T1000 (cell line): ENCODE measurements around the gene ALKBH4.
"Not testable (repeated sequence)": the region's sequence is repeated elsewhere in the genome, so short reads cannot be mapped to it uniquely, and the experiment has no call there.

Source experiments
- DNase-seq: peaks from one replicate; lab custom pipeline; 2025; ENCODE audit warnings: mixed read lengths; lab: John Stamatoyannopoulos, UW

ALKBH4 gene

DNA sequence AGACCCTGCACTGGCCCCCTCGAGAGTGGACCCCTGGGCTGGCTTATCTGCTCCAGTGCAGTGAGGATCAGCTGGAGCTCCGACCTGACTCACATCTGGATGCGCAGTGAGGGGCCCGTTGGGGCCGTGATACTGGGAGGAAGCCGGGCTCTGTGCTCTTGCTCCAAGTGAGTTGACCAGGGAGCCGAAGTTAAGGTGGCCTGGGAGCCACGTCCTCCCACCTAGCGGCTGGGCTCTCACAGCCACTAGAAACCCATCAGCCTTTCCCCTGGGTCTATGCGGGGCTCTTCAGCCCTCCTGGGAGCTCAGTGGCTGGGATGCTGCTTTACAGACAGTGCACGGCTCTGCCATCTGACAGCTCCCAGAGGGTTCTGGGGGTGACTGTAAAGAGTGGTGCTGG lies 9.1 kb downstream of the ALKBH4 start:
- no peak for DNase-seq

GRCh38 chr7:102454932-102455331 lies 9.7 kb downstream of the ALKBH4 start:
- DNase-seq = not testable (repeated sequence)

DNA sequence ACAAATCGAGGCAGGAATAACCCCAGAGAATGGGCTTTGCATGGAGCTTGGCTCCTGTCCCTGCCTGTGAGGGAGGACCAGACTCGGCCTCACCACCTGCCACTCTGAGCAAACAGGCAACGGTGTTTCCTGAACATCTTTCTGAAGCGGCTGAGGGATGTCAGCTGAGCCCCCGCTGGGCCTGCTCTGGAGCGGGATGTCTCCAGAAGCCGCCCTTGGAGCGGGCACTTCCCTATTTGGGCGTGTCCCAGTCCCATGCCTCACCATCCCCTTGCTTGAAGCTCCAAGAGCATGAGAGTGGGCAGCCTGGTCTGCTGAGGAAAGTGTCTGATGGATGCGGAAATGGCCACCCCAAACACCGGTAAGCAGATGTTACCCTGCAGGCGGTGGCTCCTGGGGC lies 10.2 kb downstream of the ALKBH4 start:
- DNase-seq = no peak

DNA sequence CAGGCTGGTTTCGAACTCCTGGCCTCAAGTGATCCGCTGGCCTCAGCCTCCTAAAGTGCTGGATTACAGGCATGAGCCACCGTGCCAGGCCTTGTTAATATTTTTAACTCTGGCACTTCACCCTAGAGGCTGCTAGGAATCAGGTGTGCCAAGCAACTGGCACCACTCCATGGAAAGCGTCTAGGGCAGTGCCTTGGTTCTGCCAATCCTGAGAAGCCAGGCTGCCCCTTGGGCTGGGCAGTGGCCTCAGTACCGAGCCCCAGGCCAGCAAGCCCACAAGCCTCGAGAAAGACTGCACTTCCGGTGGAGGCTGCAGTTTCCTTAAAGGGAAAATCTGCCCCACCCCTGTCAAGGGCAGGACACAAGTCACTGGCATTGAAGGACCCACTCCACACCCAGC lies 11.3 kb downstream of the ALKBH4 start:
- no peak for DNase-seq

GRCh38 chr7:102452451-102452850 lies 12.2 kb downstream of the ALKBH4 start:
- DNase-seq = no peak

GRCh38 chr7:102451371-102452054 lies 13.2 kb downstream of the ALKBH4 start:
- no peak for DNase-seq

DNA sequence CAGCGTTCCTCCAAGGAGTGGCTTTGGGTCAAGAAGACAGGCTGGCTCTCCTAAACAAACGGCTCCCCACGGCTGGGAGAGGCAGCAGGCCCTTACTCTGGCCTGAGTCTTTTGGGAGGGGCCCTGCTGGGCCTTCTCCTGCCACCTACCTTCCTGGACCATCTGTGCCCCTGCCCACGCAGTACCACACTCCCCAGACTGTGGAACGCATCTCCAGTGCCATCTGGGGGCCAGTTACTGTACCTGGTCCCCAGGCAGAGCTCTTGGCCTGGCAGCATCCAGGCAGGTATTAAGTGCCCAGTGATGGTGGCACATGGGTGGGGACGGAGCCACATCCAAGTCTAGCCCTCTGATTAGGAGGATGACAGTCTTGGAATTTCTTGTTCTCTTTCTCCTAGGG lies 14.4 kb downstream of the ALKBH4 start:
- DNase-seq = no peak

GRCh38 chr7:102449136-102449535 lies 15.5 kb downstream of the ALKBH4 start:
- no peak for DNase-seq

- DNase-seq = no peak
Observed at GRCh38 chr7:102447311-102447710, 17.4 kb downstream of the ALKBH4 start.

GRCh38 chr7:102446387-102447156 lies 18.1 kb downstream of the ALKBH4 start:
- no peak for DNase-seq

DNA sequence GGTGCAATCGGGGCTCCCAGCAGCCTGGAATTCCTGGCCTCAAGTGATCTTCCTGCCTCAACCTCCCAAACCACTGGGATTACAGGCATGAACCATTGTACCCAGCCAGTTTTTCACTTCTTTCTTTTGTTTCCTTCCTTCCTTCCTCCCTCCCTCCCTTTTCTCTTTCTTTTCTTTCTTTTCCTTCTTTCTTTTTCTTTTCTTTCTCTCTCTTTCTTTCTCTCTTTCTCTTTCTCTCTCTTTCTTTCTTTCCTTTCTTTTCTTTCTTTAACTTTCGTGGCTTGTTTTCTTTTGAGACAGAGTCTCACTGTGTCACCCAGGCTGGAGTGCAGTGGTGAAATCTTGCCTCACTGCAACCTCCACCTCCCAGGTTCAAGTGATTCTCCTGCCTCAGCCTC lies 19.0 kb downstream of the ALKBH4 start:
- DNase-seq = no peak

- no peak for DNase-seq
Observed at GRCh38 chr7:102444961-102445673, 19.5 kb downstream of the ALKBH4 start.

DNA sequence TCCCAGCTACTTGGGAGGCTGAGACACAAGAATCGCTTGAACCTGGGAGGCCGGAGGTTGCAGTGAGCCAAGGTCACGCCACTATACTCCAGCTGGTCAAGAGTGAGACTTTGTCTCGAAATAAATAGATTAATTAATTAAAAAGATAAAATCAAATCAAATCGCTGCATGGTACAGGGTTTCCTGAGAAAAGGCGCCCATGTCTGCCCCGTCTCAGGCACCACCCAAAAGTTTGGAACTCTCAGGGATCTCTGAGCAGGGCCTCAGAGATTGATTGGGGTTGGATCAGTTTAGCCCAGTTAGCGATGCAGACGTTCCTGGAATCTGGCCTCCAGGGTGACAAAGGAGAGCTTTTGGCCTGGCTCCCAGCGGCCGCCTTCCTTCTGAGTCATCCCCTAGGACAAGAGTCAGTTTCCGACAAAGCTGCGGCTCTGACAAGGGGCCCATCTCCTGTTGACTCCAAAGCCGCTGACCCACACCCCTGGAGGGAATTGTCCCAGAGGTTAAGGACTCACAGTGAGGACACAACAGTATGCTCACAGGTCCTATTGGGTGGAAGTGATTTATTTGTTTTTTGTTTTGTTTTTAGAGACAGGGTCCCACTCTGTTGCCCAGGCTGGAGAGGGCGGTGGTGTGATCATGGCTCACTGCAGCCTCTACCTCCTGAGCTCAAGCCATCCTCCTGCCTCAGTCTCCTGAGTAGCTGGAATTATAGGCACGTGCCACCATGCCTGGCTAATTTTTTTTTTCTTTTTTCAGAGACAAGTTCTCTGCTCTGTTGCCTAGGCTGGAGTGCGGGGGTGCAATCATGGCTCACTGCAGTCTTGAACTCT lies 24.5 kb downstream of the ALKBH4 start:
- peak; percentile 21 for DNase-seq

DNA sequence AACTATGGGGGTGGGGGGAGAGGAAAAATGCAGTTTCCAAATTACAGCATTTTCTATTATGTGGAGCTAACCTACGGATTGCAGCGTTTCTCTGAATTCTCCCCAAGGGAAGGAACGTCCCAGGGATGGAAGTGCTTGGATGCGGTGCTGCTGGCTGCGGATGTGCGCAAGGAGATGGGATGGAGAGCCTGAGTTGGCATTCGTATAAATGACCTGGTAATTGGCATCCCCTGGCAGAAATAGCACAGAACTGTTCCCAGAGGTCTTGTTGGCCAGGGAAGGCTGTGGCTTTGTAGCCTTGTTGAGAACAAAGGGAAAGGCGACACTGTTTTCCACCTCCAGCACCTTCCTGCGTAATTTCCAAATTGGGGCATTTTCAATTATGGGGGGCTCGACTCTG lies 28.5 kb downstream of the ALKBH4 start:
- no peak for DNase-seq

- no peak for DNase-seq
Observed at GRCh38 chr7:102434039-102434486, 30.6 kb downstream of the ALKBH4 start.

- DNase-seq = peak; percentile 20
Observed at GRCh38 chr7:102433219-102434038, 31.2 kb downstream of the ALKBH4 start, which contains the start of gene ORAI2. ORAI2 (plus strand) TSS chr7:102433575; CDS start chr7:102438957, 5,382 bp downstream.

DNA sequence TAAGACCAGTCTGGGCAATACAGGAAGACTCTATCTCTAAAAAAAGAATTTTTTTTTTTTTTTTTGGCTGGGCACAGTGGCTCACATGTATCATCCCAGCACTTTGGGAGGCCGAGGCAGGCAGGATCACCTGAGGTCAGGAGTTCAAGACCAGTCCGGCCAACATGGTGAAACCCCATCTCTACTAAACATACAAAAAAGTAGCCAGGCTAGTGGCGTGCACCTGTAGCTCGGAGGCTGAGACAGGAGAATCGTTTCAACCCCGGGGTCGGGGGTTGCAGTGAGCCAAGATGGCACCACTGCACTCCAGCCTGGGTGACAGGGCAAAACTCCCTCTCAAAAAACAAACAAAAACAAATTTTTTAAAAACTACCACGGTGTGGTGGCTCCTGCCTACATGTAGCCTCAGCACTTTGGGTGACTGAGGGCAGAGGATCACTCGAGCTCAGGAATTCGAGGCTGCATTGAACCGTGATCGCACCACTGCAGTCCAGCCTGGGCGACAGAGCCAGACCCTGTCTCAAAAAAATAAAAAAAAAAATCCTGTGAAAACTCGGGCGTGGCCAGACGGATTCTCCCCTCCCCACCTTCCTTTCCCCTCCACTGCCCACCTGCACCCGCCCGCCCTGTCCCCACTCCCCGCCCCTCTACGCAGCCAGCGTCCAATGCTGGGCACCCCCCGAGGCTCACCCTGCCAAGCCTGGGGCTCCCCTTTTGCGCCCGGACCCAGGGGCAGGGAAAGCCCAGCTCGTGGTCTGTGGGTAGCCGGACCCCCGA lies 32.0 kb downstream of the ALKBH4 start:
- no peak for DNase-seq

- no peak for DNase-seq
Observed at GRCh38 chr7:102431617-102432298, 32.9 kb downstream of the ALKBH4 start.

DNA sequence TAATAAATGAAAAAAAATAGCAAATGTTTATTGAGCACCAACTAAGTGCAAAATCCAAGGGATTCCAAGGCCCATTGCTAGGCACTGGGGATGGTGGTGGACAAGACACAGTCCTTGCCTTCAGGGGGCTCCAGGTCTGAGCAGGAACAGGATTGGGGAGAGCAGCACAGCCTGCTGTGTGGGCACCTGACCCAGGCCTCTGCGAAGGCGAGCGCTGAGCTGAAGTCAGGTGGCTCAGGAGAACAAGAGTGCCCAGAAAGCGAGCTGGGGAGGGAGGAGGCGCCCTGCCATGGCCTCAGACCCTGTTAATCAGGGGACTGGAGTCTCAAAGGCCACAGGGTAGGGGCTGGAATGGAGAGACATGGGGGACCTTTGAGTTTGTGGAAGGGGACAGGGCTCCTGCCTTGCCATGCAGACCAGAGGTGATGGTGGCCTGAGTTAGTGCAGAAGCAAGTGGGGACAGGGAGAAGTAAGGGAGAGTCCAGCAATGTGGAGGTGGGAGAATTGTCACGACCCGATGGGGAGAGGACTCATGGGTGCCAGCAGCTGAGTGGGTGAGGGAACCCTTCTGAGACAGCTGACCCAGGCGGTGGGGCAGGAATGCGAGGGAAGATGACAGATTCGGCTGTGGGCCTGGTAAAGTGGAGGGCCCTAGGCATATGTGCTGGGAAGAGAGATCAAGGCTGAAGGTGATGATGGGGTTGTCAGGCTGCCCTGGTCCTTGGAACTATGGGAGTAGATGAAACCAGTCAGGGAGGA lies 35.3 kb downstream of the ALKBH4 start:
- DNase-seq = no peak
